Neuronal stem cell (in vitro differentiated cells): Measurements from ENCODE around the gene PHLDB3. TPM values are rescaled to one million over a fixed set of nuclear protein-coding genes. Genes with fewer than 3 reads are reported as not detected.

ENCODE experiments used
- DNase-seq: peaks from one replicate; pipeline ENCODE4 v3.0.0-alpha.2; 2013; ENCODE audit warnings: low spot score
- H2AFZ ChIP-seq: one replicate; pipeline ENCODE4 v1.6.1; 2013; ENCODE audit warnings: mild to moderate bottlenecking, low read length, inconsistent platforms
- H2AK5ac ChIP-seq: 2 replicates; pipeline ENCODE4 v1.6.1; 2013; ENCODE audit warnings: low read depth, mild to moderate bottlenecking, inconsistent platforms, low read length, moderate library complexity, mixed read lengths
- H2BK120ac ChIP-seq: 2 replicates; pipeline ENCODE4 v1.6.1; 2013; ENCODE audit warnings: low read depth, mild to moderate bottlenecking, inconsistent platforms, low read length, moderate library complexity, mixed read lengths
- H2BK12ac ChIP-seq: one replicate; pipeline ENCODE4 v1.6.1; 2013; ENCODE audit warnings: low read length, inconsistent platforms
- H2BK15ac ChIP-seq: 2 replicates; pipeline ENCODE4 v1.6.1; 2013; ENCODE audit warnings: mild to moderate bottlenecking, low read length, inconsistent platforms, mixed read lengths
- H2BK5ac ChIP-seq: one replicate; pipeline ENCODE4 v1.6.1; 2013; ENCODE audit warnings: inconsistent platforms, mild to moderate bottlenecking, low read length, moderate library complexity
- H3K14ac ChIP-seq: one replicate; pipeline ENCODE4 v1.6.1; 2013; ENCODE audit warnings: low read length, inconsistent platforms
- H3K18ac ChIP-seq: 2 replicates; pipeline ENCODE4 v1.6.1; 2013; ENCODE audit warnings: low read length, inconsistent platforms
- H3K23ac ChIP-seq: 2 replicates; pipeline ENCODE4 v1.6.1; 2013; ENCODE audit warnings: low read depth, mild to moderate bottlenecking, mixed read lengths, low read length, inconsistent platforms; ENCODE audit not compliant: poor library complexity
- H3K27ac ChIP-seq: replicated peaks from 3 replicates; pipeline ENCODE4 v1.5.1; 2013; ENCODE audit warnings: low read length, inconsistent platforms
- H3K27me3 ChIP-seq, 3 experiments: 2 replicates each; pipeline ENCODE4 v1.6.1; 2013; ENCODE audit warnings: low read length in 3 of 3, mild to moderate bottlenecking in 2 of 3, inconsistent platforms in 1 of 3, low read depth in 1 of 3, mixed read lengths in 1 of 3, moderate library complexity in 1 of 3; ENCODE audit not compliant: control insufficient read depth in 3 of 3, insufficient read depth in 3 of 3
- H3K36me3 ChIP-seq, 2 donors: replicated peaks in 1 of 2; 2 replicates each; pipeline ENCODE4 v1.6.1; 2013; ENCODE audit warnings: low read length in 2 of 2; ENCODE audit not compliant: control insufficient read depth in 2 of 2, insufficient read depth in 2 of 2
- H3K4ac ChIP-seq: 2 replicates; pipeline ENCODE4 v1.6.1; 2013; ENCODE audit warnings: inconsistent platforms, mild to moderate bottlenecking, low read length, moderate library complexity
- H3K4me1 ChIP-seq, 2 donors: 1 replicate in 1 of 2; 2 replicates in 1 of 2; pipeline ENCODE4 v1.6.1; 2013; ENCODE audit warnings: low read length in 2 of 2, low read depth in 1 of 2; ENCODE audit not compliant: control insufficient read depth in 2 of 2, insufficient read depth in 1 of 2
- H3K4me2 ChIP-seq: one replicate; pipeline ENCODE4 v1.6.1; 2013; ENCODE audit warnings: mild to moderate bottlenecking, low read length, inconsistent platforms; ENCODE audit not compliant: insufficient read depth, poor library complexity, severe bottlenecking
- H3K4me3 ChIP-seq, 2 donors: 2 replicates each; pipeline ENCODE4 v1.5.1; 2013; ENCODE audit warnings: low read length in 2 of 2, mild to moderate bottlenecking in 2 of 2, inconsistent platforms in 1 of 2, moderate library complexity in 1 of 2
- H3K79me1 ChIP-seq: one replicate; pipeline ENCODE4 v1.6.1; 2013; ENCODE audit warnings: low read depth, mild to moderate bottlenecking, inconsistent platforms, low read length, moderate library complexity
- H3K9ac ChIP-seq: one replicate; pipeline ENCODE4 v1.6.1; 2013; ENCODE audit warnings: mild to moderate bottlenecking, low read depth, low read length, inconsistent platforms; ENCODE audit not compliant: poor library complexity
- H3K9me3 ChIP-seq, 2 donors: replicated peaks in 1 of 2; 2 replicates each; pipeline versions ENCODE3 to v1.6.1; 2013; ENCODE audit warnings: low read length in 2 of 2, mild to moderate bottlenecking in 2 of 2, inconsistent platforms in 1 of 2, low read depth in 1 of 2, mixed read lengths in 1 of 2, moderate library complexity in 1 of 2; ENCODE audit not compliant: control insufficient read depth in 2 of 2, insufficient read depth in 1 of 2
- H4K8ac ChIP-seq: one replicate; pipeline ENCODE4 v1.6.1; 2013; ENCODE audit warnings: low read depth, mild to moderate bottlenecking, inconsistent platforms, low read length, moderate library complexity
- H4K91ac ChIP-seq: one replicate; pipeline ENCODE4 v1.6.1; 2013; ENCODE audit warnings: low read length, low read depth, mild to moderate bottlenecking, inconsistent platforms; ENCODE audit not compliant: poor library complexity
- WGBS, 2 donors: extraction: QIAGEN DNeasy Blood & Tissue Kit; methylation state at CpG; one replicate each; pipeline ENCODE4 v1.1.7; 2013; ENCODE audit warnings: missing lambda C conversion rate in 2 of 2, mixed read lengths in 1 of 2; ENCODE audit not compliant: insufficient read length in 2 of 2, insufficient replicate concordance in 1 of 2; ENCODE audit errors: extremely low coverage in 2 of 2; 5-methylcytosine and 5-hydroxymethylcytosine counted together
- polyA plus RNA-seq, 2 experiments: library from polyadenylated mRNA; stranded (reverse); fragments of 200-250 nt; gene quantifications; one replicate each; pipeline ENCODE4 v1.2.3, GENCODE V29; 2013

Gene PHLDB3
- polyA plus RNA-seq (2013, experiment 1 of 2) = 8.0 TPM
- polyA plus RNA-seq (2013, experiment 2 of 2) = 7.9 TPM

- peak within 1 kb of the TSS; percentile 74 to 89 for H3K4me3 ChIP-seq
- peaks cover 0 to 26% (median 0%) of the 10 kb centered on the region in 3 experiments for H3K27me3 ChIP-seq
- WGBS, 2 donors = no CpG with 5 or more reads among the region's 42 CpGs
- H3K27ac ChIP-seq = no peak within 1 kb of the TSS
- peak within 1 kb of the TSS; percentile 67 for H2BK120ac ChIP-seq
- peak within 1 kb of the TSS; percentile 97 for H3K4me2 ChIP-seq
- peaks cover 7 to 10% of the 10 kb centered on the region in 2 donors for H3K4me1 ChIP-seq
- peak within 1 kb of the TSS; percentile 84 for H2BK15ac ChIP-seq
- H3K18ac ChIP-seq = peak within 1 kb of the TSS; percentile 99
- no peaks in the 10 kb centered on the region for H3K9me3 ChIP-seq
- peak within 1 kb of the TSS; percentile 91 for H3K9ac ChIP-seq
- H2BK12ac ChIP-seq = peak within 1 kb of the TSS; percentile 97
- H4K8ac ChIP-seq = peak within 1 kb of the TSS; percentile 72
- peak within 1 kb of the TSS; percentile 95 for H2BK5ac ChIP-seq
- H2AFZ ChIP-seq = peak within 1 kb of the TSS; percentile 93
- no peak within 1 kb of the TSS for H4K91ac ChIP-seq
- H2AK5ac ChIP-seq = peak within 1 kb of the TSS; percentile 14
- peaks cover 0 to 16% of the 10 kb centered on the region in 2 donors for H3K36me3 ChIP-seq
- no peaks in the 10 kb centered on the region for H3K79me1 ChIP-seq
- DNase-seq = no peak
- peak within 1 kb of the TSS; percentile 96 for H3K23ac ChIP-seq
- peak within 1 kb of the TSS; percentile 94 for H3K14ac ChIP-seq
- peak within 1 kb of the TSS; percentile 76 for H3K4ac ChIP-seq
These were observed at the start of gene PHLDB3 for GRCh38 chr19:43504426-43505185. Gene PHLDB3 (minus strand): TSS chr19:43504746. CDS start chr19:43504118, 628 bp downstream.

GRCh38 chr19:43553656-43554055 is 49.1 kb upstream of the PHLDB3 start:
- Histone ChIP-seq H3K27ac (no peak overlapping the region), H4K8ac (no peak overlapping the region), H2BK120ac (no peak overlapping the region), H3K9me3 (no peaks in the 10 kb centered on the region), H3K4me1 (no peaks in the 10 kb centered on the region), H3K9ac (peak overlapping the region; percentile 22), H2AK5ac (no peak overlapping the region), H3K4me2 (no peak overlapping the region), H4K91ac (no peak overlapping the region), H3K18ac (no peak overlapping the region), H3K27me3 (no peaks in the 10 kb centered on the region), H2BK12ac (no peak overlapping the region), H3K4ac (no peak overlapping the region), H2BK5ac (no peak overlapping the region), H3K14ac (no peak overlapping the region), H3K36me3 (peaks cover 41 to 85% of the 10 kb centered on the region in 2 donors), H3K79me1 (no peaks in the 10 kb centered on the region), H3K23ac (no peak overlapping the region), H3K4me3 (no peak overlapping the region), H2BK15ac (no peak overlapping the region), H2AFZ (no peak overlapping the region)
- no peak for DNase-seq
- whole genome bisulfite sequencing, 2 donors = no CpG with 5 or more reads among the region's 4 CpGs

GRCh38 chr19:43552616-43553015 is 48.1 kb upstream of the PHLDB3 start:
- no peak overlapping the region for H3K4me2 ChIP-seq
- H3K36me3 ChIP-seq = peaks cover 39 to 82% of the 10 kb centered on the region in 2 donors
- H3K4me1 ChIP-seq = no peaks in the 10 kb centered on the region
- H2AFZ ChIP-seq = no peak overlapping the region
- H3K9me3 ChIP-seq = no peaks in the 10 kb centered on the region
- no peak overlapping the region for H3K4ac ChIP-seq
- H4K8ac ChIP-seq = no peak overlapping the region
- no peak overlapping the region for H3K4me3 ChIP-seq
- H3K79me1 ChIP-seq = no peaks in the 10 kb centered on the region
- H3K27ac ChIP-seq = no peak overlapping the region
- H2AK5ac ChIP-seq = no peak overlapping the region
- WGBS, 2 donors = no CpG with 5 or more reads among the region's 3 CpGs
- no peak overlapping the region for H2BK5ac ChIP-seq
- no peaks in the 10 kb centered on the region for H3K27me3 ChIP-seq
- H3K23ac ChIP-seq = no peak overlapping the region
- no peak overlapping the region for H2BK12ac ChIP-seq
- no peak overlapping the region for H3K18ac ChIP-seq
- H4K91ac ChIP-seq = no peak overlapping the region
- H2BK15ac ChIP-seq = no peak overlapping the region
- no peak overlapping the region for H3K9ac ChIP-seq
- no peak overlapping the region for H2BK120ac ChIP-seq
- no peak for DNase-seq
- H3K14ac ChIP-seq = no peak overlapping the region

GRCh38 chr19:43552198-43552450 is 47.6 kb upstream of the PHLDB3 start:
- H2AFZ ChIP-seq = no peak overlapping the region
- no peaks in the 10 kb centered on the region for H3K4me1 ChIP-seq
- no peaks in the 10 kb centered on the region for H3K79me1 ChIP-seq
- no peak overlapping the region for H2BK15ac ChIP-seq
- no peak overlapping the region for H2BK120ac ChIP-seq
- H4K91ac ChIP-seq = no peak overlapping the region
- no peak overlapping the region for H3K4me2 ChIP-seq
- H4K8ac ChIP-seq = no peak overlapping the region
- no peak overlapping the region for H3K9ac ChIP-seq
- no peak overlapping the region for H2BK12ac ChIP-seq
- H3K4me3 ChIP-seq = no peak overlapping the region
- H2BK5ac ChIP-seq = no peak overlapping the region
- no peak overlapping the region for H3K14ac ChIP-seq
- no peak overlapping the region for H3K27ac ChIP-seq
- no peak for DNase-seq
- H3K18ac ChIP-seq = no peak overlapping the region
- H3K4ac ChIP-seq = no peak overlapping the region
- H3K36me3 ChIP-seq = peaks cover 39 to 82% of the 10 kb centered on the region in 2 donors
- H3K9me3 ChIP-seq = no peaks in the 10 kb centered on the region
- H2AK5ac ChIP-seq = no peak overlapping the region
- H3K23ac ChIP-seq = no peak overlapping the region
- no CpG with 5 or more reads among the region's 3 CpGs for WGBS, 2 donors
- no peaks in the 10 kb centered on the region for H3K27me3 ChIP-seq
